Tibial artery (tissue), 4 donors: ENCODE results near the gene WARS2.

Experiments used
- DNase-seq, 2 donors: peaks; one replicate each; pipeline ENCODE4 v3.0.0-alpha.2; 2019
- H3K27ac ChIP-seq, 2 donors: fragments of 200-600 bp; sonication (generic) in 1 of 2; 1 replicate in 1 of 2; 2 replicates in 1 of 2; pipeline ENCODE4 v1.5.1; 2018 to 2019; ENCODE audit warnings: mild to moderate bottlenecking in 1 of 2
- H3K27me3 ChIP-seq, 2 donors: fragments of 200-600 bp; sonication (generic) in 1 of 2; one replicate each; pipeline versions ENCODE4 v1.5.1 to v1.6.0; 2016 to 2019
- H3K36me3 ChIP-seq, 3 donors: fragments of 200-600 bp; sonication (generic) in 2 of 3; one replicate each; pipeline ENCODE4 v1.5.1; 2016 to 2019; ENCODE audit warnings: mild to moderate bottlenecking in 2 of 3
- H3K4me1 ChIP-seq, 4 donors: fragments of 200-600 bp; sonication (generic) in 2 of 4; 1 replicate in 3 of 4; 2 replicates in 1 of 4; pipeline ENCODE4 v1.5.1; 2016 to 2019
- H3K4me3 ChIP-seq, 2 donors: fragments of 200-600 bp; sonication (generic) in 1 of 2; 1 replicate in 1 of 2; 2 replicates in 1 of 2; pipeline ENCODE4 v1.5.1; 2018 to 2019; ENCODE audit warnings: mild to moderate bottlenecking in 2 of 2
- H3K9me3 ChIP-seq, 3 donors: fragments of 200-600 bp; sonication (generic) in 1 of 3; one replicate each; pipeline ENCODE4 v1.5.1; 2016 to 2019
- CTCF ChIP-seq, 2 experiments: fragments of 200-600 bp in 1 of 2; fragments of 450-650 bp in 1 of 2; IDR thresholded peaks; one replicate each; pipeline ENCODE4 v1.5.1; 2017 to 2019; ENCODE audit warnings: antibody characterized with exemption in 2 of 2, mild to moderate bottlenecking in 1 of 2, moderate library complexity in 1 of 2
- intact Hi-C: fragments of 100-400 bp; cut with DNase I; formaldehyde crosslinking; loops from one replicate; pipeline ENCODE4 v1.15.0; 2023; ENCODE audit warnings: low total_unique reads

The WARS2 gene

DNA sequence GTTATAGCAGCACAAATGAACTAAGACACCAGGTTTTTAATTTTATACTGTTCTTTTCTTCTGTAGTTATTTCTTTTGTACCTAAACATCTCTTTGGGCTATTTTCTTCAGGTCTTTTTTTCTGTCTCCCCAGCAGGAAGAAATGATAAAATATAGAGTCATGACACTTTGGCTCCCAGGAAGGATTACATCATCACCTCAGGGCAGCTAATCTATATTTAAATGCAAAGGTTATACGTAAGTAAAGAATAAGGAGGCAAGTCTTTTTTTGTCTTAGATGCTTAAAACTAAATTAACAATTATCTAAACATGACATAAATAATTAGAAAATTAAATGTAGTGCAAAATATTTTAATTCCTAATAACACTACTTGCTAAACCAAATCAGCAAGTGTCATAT lies 57.0 kb downstream of the WARS2 start:
- DNase-seq, result no peak
- H3K27me3 ChIP-seq, result no peaks in the 10 kb centered on the region
- intact Hi-C loops, result no loop called here
- no peak overlapping the region for H3K4me3 ChIP-seq
- no peak overlapping the region for H3K27ac ChIP-seq
- no peak for TF ChIP-seq CTCF (IDR thresholded peaks at IDR 0.05)
- no peaks in the 10 kb centered on the region for H3K9me3 ChIP-seq
- H3K4me1 ChIP-seq, result peaks cover 0 to 54% (median 17%) of the 10 kb centered on the region in 4 donors
- H3K36me3 ChIP-seq, result no peaks in the 10 kb centered on the region

- Histone ChIP-seq H3K36me3 (no peaks in the 10 kb centered on the region), H3K4me3 (no peak overlapping the region), H3K4me1 (peaks cover 0 to 42% (median 14%) of the 10 kb centered on the region in 4 donors), H3K9me3 (no peaks in the 10 kb centered on the region), H3K27ac (peak overlapping the region; percentile 31 to 52), H3K27me3 (no peaks in the 10 kb centered on the region)
- intact Hi-C loops, result no loop called here
- TF ChIP-seq CTCF (IDR thresholded peaks at IDR 0.05), result no peak
- no peak for DNase-seq
Observed at GRCh38 chr1:119081700-119082099, 58.8 kb downstream of the WARS2 start.

DNA sequence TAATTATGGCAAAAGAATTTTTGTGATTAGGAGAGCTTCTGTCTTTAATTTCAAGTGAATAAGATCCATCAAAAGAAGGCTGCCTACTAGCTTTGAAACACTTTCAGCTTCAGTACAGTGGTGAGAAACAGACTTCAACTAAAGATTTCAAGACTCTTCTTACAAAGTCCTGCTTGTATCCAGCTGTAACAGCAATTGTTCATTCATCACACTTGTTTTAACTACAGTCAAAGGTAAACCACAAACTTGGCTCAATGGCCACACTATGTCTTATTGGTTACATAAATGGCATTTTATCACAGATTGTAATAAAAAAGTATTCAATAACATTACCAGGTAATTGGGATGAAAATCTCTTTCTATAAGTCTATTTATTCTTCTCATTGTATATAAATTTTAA lies 59.2 kb downstream of the WARS2 start:
- Histone ChIP-seq H3K36me3 (no peaks in the 10 kb centered on the region), H3K27ac (peak overlapping the region; percentile 31 to 52), H3K4me3 (no peak overlapping the region), H3K9me3 (no peaks in the 10 kb centered on the region), H3K27me3 (no peaks in the 10 kb centered on the region), H3K4me1 (peaks cover 0 to 43% (median 14%) of the 10 kb centered on the region in 4 donors)
- TF ChIP-seq CTCF (IDR thresholded peaks at IDR 0.05), result no peak
- intact Hi-C loops, result no loop called here
- DNase-seq, result no peak

GRCh38 chr1:119080586-119080985 lies 59.9 kb downstream of the WARS2 start:
- peak overlapping the region; percentile 1 to 8 for H3K4me3 ChIP-seq
- peak; percentile 46 to 71 for DNase-seq
- peak overlapping the region; percentile 31 to 52 for H3K27ac ChIP-seq
- TF ChIP-seq CTCF (IDR thresholded peaks at IDR 0.05), result no peak
- H3K4me1 ChIP-seq, result peaks cover 0 to 49% (median 14%) of the 10 kb centered on the region in 4 donors
- intact Hi-C loops, result no loop called here
- no peaks in the 10 kb centered on the region for H3K27me3 ChIP-seq
- no peaks in the 10 kb centered on the region for H3K36me3 ChIP-seq
- no peaks in the 10 kb centered on the region for H3K9me3 ChIP-seq

GRCh38 chr1:119079881-119080280 lies 60.6 kb downstream of the WARS2 start:
- Histone ChIP-seq H3K9me3 (no peaks in the 10 kb centered on the region), H3K4me1 (peaks cover 0 to 49% (median 14%) of the 10 kb centered on the region in 4 donors), H3K27me3 (no peaks in the 10 kb centered on the region), H3K27ac (peak overlapping the region; percentile 31 to 52), H3K36me3 (no peaks in the 10 kb centered on the region), H3K4me3 (no peak overlapping the region)
- no peak for TF ChIP-seq CTCF (IDR thresholded peaks at IDR 0.05)
- no peak for DNase-seq
- intact Hi-C loops, result no loop called here

DNA sequence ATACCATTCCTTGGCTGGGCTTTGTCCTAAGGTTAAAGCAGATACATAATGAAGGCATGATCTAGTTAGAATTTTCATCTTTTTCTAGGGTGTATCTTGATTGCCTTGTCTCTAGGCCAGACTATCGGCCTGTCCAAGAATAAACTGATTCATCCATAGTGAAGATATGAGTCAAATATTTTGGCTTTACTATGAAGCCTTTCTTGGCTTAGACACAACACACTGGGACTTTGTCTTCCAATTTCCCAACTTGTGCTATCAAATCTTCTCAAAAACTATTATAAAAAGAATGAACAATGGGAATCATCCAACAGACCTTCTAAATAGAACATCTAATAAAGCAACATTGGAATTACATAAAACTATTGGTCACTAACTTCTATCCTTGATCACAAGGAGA lies 64.8 kb downstream of the WARS2 start:
- intact Hi-C loops, result no loop called here
- peak overlapping the region in 1 of 2 donors; percentile 14 for H3K27ac ChIP-seq

More for the DNA sequence above, 64.8 kb downstream of the WARS2 start:
- peaks cover 0 to 28% (median 9%) of the 10 kb centered on the region in 4 donors for H3K4me1 ChIP-seq
- peak in 1 of 2 donors; percentile 29 for DNase-seq
- H3K27me3 ChIP-seq, result no peaks in the 10 kb centered on the region
- no peak overlapping the region for H3K4me3 ChIP-seq
- no peaks in the 10 kb centered on the region for H3K36me3 ChIP-seq
- TF ChIP-seq CTCF (IDR thresholded peaks at IDR 0.05), result no peak
- no peaks in the 10 kb centered on the region for H3K9me3 ChIP-seq
